IgD-negative memory B cell (primary cell): Measurements from ENCODE around the gene NR6A1. TPM values are rescaled to one million over a fixed set of nuclear protein-coding genes. Genes with fewer than 3 reads are reported as not detected.

ENCODE experiments used
- H3K27ac Mint-ChIP-seq, 3 donors: one replicate each; pipeline ENCODE4 v1.8.0; 2020 to 2022; ENCODE audit warnings: mild to moderate bottlenecking in 3 of 3, mixed read lengths in 3 of 3, moderate library complexity in 1 of 3
- H3K27me3 Mint-ChIP-seq: one replicate; pipeline ENCODE4 v1.8.0; 2021; ENCODE audit warnings: mixed read lengths
- H3K36me3 Mint-ChIP-seq: one replicate; pipeline ENCODE4 v1.8.0; 2020; ENCODE audit warnings: mild to moderate bottlenecking, mixed read lengths
- H3K4me1 Mint-ChIP-seq, 3 donors: one replicate each; pipeline ENCODE4 v1.8.0; 2020 to 2022; ENCODE audit warnings: mixed read lengths in 3 of 3, mild to moderate bottlenecking in 1 of 3
- H3K4me3 Mint-ChIP-seq, 4 donors: one replicate each; pipeline ENCODE4 v1.8.0; 2020 to 2022; ENCODE audit warnings: mild to moderate bottlenecking in 4 of 4, mixed read lengths in 4 of 4, moderate library complexity in 3 of 4
- H3K9me3 Mint-ChIP-seq, 3 donors: one replicate each; pipeline ENCODE4 v1.8.0; 2020 to 2021; ENCODE audit warnings: mixed read lengths in 3 of 3, mild to moderate bottlenecking in 1 of 3
- polyA plus RNA-seq: library from polyadenylated mRNA; unstranded; fragments of 300-500 nt; fragmentation: Illumina TruSeq; gene quantifications from one replicate; pipeline ENCODE4 v1.2.3, GENCODE V29; 2021

NR6A1 gene
- polyA plus RNA-seq = 0.03 TPM

DNA sequence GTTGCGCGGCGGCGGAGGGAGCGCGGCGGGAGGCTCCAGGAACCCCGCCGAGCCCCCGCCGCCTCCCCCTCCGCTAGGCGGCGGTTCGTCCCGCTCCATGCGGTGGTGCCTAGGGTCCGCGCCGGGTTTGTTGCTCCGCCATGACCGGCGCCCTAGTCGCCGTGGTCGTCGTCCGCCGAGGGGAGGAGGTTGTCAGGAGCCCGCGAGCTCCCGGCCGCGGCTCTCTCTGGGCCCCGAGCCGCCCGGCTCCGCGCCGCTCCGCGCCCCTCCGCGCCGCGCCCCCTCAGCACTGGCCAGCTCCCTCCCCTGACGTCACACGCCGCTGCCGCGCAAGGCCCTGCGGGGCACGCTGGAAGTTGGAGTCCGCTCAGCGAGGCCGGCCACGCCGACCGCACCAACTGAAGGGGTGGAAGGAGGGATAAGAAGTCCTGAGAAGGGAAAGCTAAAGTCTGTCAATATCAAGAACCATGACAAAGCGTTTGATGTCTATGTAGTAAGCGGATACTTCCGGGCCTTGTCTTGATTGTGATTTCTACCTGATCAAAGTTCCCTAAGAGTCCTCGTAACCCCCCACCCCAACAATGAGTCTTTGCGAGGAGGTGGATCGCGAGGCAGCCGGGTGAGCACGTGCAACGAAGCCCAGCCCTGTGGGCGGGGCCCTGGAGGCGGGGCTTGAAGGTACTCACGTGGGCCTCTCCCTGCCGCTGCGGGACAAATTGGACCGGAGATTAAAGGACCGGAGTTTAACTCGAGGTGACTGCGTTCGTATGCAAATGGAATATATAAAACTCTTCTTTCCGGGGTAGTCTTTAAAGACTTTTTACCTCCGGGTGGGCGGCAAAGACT lies at the start of gene NR6A1:
Gene NR6A1, minus strand, starts transcription at position 291 of the 846 bp plus-strand sequence.
- peaks cover 45% of the 10 kb centered on the region for H3K27me3 Mint-ChIP-seq
- no peaks in the 10 kb centered on the region for H3K9me3 Mint-ChIP-seq
- H3K4me3 Mint-ChIP-seq = peak within 1 kb of the TSS; percentile 87 to 98 (median 95)
- H3K4me1 Mint-ChIP-seq = peaks cover 26 to 31% (median 28%) of the 10 kb centered on the region in 3 donors
- H3K27ac Mint-ChIP-seq = peak within 1 kb of the TSS; percentile 87 to 96 (median 92)
- H3K36me3 Mint-ChIP-seq = no peaks in the 10 kb centered on the region

DNA sequence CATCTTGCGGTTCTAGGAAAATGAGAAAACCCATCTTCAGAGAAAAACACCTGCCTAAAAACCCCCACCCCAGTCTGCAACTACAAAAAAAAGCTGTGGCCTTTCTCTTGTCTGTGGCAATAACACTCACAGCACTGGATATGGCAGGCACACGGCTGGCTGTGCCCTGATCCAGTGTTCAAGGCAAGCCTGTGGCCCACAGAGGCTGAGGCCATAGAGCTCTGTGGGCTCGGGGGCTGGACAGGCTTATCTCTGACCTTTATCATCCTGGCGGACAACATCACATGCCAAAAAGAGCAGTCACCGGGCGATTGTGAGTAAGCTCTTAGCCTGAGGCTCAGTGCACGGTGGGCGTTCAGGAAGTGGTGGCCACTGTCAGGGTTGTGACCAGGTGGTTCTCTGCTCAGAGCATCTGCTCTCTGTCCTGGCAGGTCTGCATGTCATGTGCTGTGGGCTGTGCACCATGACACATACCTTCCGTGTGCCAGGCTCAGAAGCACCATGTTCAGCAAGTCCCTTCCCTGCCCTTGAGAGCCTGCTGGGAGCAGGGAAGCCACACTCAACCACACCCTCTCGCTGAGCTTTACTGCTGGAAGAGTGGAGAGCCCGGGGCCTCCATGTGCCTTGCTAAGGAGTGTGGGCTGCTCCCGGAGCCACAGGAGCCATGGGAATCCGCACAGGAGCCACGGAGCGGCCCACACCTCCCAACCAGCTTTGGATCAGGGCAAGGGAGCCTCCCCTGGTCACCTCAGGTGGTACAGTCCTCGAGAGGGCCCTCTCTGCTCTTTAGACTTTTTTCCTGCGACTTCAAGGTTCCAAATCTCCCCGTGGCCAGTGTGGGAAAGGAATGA lies 47.5 kb upstream of the NR6A1 start:
- peaks cover 0 to 5% (median 3%) of the 10 kb centered on the region in 3 donors for H3K4me1 Mint-ChIP-seq
- no peaks in the 10 kb centered on the region for H3K36me3 Mint-ChIP-seq
- peaks cover 4% of the 10 kb centered on the region for H3K27me3 Mint-ChIP-seq
- H3K4me3 Mint-ChIP-seq = peak overlapping the region in 1 of 4 donors; percentile 57
- no peak overlapping the region for H3K27ac Mint-ChIP-seq
- H3K9me3 Mint-ChIP-seq = no peaks in the 10 kb centered on the region

GRCh38 chr9:124815601-124816000 lies 44.5 kb upstream of the NR6A1 start:
- Mint-ChIP-seq H3K4me3 (no peak overlapping the region), H3K27ac (no peak overlapping the region), H3K27me3 (peaks cover 4% of the 10 kb centered on the region), H3K4me1 (peaks cover 0 to 6% (median 5%) of the 10 kb centered on the region in 3 donors), H3K36me3 (no peaks in the 10 kb centered on the region), H3K9me3 (no peaks in the 10 kb centered on the region)

- peaks cover 4% of the 10 kb centered on the region for H3K27me3 Mint-ChIP-seq
- peaks cover 2% of the 10 kb centered on the region for H3K36me3 Mint-ChIP-seq
- H3K27ac Mint-ChIP-seq = no peak overlapping the region
- H3K9me3 Mint-ChIP-seq = no peaks in the 10 kb centered on the region
- H3K4me1 Mint-ChIP-seq = peaks cover 0 to 6% (median 5%) of the 10 kb centered on the region in 3 donors
- H3K4me3 Mint-ChIP-seq = no peak overlapping the region
Observed at GRCh38 chr9:124814164-124814535, 43.0 kb upstream of the NR6A1 start.

- Mint-ChIP-seq H3K4me3 (no peak overlapping the region), H3K27ac (no peak overlapping the region), H3K36me3 (peaks cover 2% of the 10 kb centered on the region), H3K27me3 (peaks cover 4% of the 10 kb centered on the region), H3K4me1 (peaks cover 0 to 6% (median 5%) of the 10 kb centered on the region in 3 donors), H3K9me3 (no peaks in the 10 kb centered on the region)
Observed at GRCh38 chr9:124813501-124814163, 42.5 kb upstream of the NR6A1 start.

GRCh38 chr9:124813041-124813440 lies 41.9 kb upstream of the NR6A1 start:
- Mint-ChIP-seq H3K4me1 (peaks cover 0 to 6% (median under 1%) of the 10 kb centered on the region in 3 donors), H3K27ac (no peak overlapping the region), H3K4me3 (no peak overlapping the region), H3K27me3 (peaks cover 4% of the 10 kb centered on the region), H3K36me3 (peaks cover 2% of the 10 kb centered on the region), H3K9me3 (no peaks in the 10 kb centered on the region)

DNA sequence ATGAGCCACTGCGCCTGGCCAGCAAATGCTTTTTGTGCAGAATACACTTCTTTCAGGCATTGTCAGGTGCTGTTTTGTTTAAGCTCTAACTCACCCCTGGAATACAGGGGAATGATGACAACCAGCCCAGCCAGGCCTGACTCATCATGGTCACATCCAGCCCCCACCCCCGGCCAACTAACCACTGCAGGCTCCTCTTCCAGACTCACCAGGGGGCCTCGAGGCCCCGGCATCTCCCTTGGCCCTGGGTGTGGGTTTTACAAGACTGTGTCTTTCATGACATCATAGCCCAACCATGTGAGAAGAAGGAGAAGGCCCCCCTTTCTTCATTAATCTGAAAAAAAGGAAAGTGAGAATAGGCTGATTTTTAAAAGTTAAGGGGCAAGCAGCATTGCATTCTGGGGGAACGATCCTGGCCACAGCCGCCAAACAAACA lies 41.3 kb upstream of the NR6A1 start:
- H3K4me1 Mint-ChIP-seq = peaks cover 0 to 6% (median 0%) of the 10 kb centered on the region in 3 donors
- peaks cover 2% of the 10 kb centered on the region for H3K36me3 Mint-ChIP-seq
- H3K9me3 Mint-ChIP-seq = no peaks in the 10 kb centered on the region
- H3K27me3 Mint-ChIP-seq = peaks cover 4% of the 10 kb centered on the region
- H3K27ac Mint-ChIP-seq = no peak overlapping the region
- no peak overlapping the region for H3K4me3 Mint-ChIP-seq

DNA sequence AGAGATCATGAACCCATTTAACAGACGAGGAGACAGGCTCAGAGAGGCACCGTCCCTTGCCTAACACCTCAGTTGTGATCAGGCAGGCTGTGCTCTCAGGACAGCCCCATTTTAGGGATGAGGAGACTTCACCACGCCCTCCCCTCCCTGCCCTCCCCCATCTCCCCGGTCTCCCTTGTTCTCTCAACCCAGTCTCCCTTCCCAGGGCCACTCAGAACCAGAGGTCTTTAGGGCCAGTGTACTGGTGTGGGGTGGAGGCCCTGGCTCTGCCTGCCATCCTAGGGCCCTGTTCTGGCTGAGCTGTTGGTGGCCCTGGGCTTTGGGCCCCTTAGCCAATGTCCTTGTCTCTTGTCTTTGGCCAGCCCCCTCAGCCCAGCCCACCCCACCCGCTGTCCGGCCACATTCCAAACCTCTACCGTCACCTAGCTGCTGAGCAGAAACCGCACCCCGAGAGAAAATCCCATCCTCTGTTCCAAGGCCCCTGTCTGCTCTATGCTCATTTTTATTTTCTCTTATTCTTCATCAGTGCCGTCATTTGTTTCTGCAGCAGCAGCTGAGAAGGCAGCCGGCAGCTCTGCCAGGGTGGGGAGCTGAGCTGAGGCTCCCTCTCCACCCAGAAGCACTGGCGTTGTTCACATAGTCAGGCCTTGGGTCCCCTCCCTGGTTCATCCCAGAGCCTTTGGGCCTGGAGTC lies 39.7 kb upstream of the NR6A1 start:
- Mint-ChIP-seq H3K36me3 (peaks cover 2% of the 10 kb centered on the region), H3K27ac (no peak overlapping the region), H3K9me3 (no peaks in the 10 kb centered on the region), H3K4me3 (no peak overlapping the region), H3K27me3 (no peaks in the 10 kb centered on the region), H3K4me1 (peaks cover 0 to 3% (median 0%) of the 10 kb centered on the region in 3 donors)

- Mint-ChIP-seq H3K36me3 (peaks cover 2% of the 10 kb centered on the region), H3K27me3 (no peaks in the 10 kb centered on the region), H3K9me3 (no peaks in the 10 kb centered on the region), H3K27ac (no peak overlapping the region), H3K4me1 (peaks cover 0 to 3% (median 0%) of the 10 kb centered on the region in 3 donors), H3K4me3 (no peak overlapping the region)
Observed at GRCh38 chr9:124809741-124810500, 38.8 kb upstream of the NR6A1 start.

DNA sequence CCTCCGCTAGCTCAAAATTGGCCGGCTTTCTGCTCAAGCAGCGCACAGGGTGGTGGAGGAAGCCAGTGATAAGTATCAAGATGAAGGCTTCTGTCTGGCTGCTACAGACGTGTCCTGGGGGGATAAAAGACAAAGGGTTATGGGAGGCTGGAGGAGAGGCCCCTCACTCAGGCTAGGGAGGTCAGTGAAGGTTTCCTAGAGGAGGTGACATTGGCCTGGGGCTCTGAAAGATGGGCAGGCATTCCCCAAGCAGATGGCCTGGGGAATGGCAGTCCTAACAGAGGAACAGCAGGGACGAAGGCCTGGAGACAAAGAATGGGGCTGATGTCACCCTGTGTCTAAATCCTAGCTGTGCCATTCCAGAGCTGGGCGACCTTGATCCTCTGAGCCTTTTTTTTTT lies 38.1 kb upstream of the NR6A1 start:
- Mint-ChIP-seq H3K9me3 (no peaks in the 10 kb centered on the region), H3K4me3 (no peak overlapping the region), H3K36me3 (peaks cover 2% of the 10 kb centered on the region), H3K4me1 (peaks cover 0 to 3% (median 0%) of the 10 kb centered on the region in 3 donors), H3K27ac (no peak overlapping the region), H3K27me3 (no peaks in the 10 kb centered on the region)

DNA sequence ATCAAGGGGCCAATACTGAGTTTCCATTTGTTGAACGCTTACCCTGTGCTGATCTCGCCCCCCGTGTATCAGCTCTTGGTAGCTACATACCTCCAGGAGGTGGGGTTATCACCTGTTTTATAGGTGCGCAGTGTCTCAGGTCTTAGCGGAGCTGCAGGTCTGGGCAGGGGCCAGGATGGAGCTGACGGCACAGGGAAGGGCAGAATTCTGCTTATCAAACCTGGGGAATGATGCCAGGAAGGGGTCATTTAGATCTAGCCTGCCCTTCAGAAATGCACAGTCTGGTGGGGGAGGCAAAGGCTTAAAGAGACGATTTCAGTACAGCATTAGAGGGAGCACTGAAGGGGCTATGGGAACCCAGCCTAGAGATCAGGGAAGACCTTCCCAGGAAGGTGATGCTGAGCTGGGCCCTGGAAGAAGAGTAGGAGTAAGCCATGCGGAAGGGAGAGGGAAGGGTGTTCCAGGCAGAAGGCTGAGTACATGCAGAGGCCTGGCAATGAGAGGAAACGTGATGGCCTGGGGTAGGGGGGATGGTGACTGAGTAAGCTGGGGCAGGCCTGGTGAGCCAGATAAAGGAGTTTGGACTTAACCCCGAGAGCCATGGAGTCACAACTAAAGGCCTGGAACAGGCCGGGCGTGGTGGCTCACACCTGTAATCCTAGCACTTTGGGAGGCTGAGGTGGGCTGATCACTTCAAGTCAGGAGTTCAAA lies 37.3 kb upstream of the NR6A1 start:
- H3K27ac Mint-ChIP-seq = no peak overlapping the region
- H3K36me3 Mint-ChIP-seq = peaks cover 2% of the 10 kb centered on the region
- no peak overlapping the region for H3K4me3 Mint-ChIP-seq
- no peaks in the 10 kb centered on the region for H3K27me3 Mint-ChIP-seq
- H3K4me1 Mint-ChIP-seq = peaks cover 0 to 3% (median 0%) of the 10 kb centered on the region in 3 donors
- no peaks in the 10 kb centered on the region for H3K9me3 Mint-ChIP-seq

- peaks cover 8 to 15% (median 9%) of the 10 kb centered on the region in 3 donors for H3K4me1 Mint-ChIP-seq
- no peak overlapping the region for H3K4me3 Mint-ChIP-seq
- H3K36me3 Mint-ChIP-seq = peaks cover 4% of the 10 kb centered on the region
- no peaks in the 10 kb centered on the region for H3K27me3 Mint-ChIP-seq
- no peaks in the 10 kb centered on the region for H3K9me3 Mint-ChIP-seq
- no peak overlapping the region for H3K27ac Mint-ChIP-seq
Observed at GRCh38 chr9:124805186-124805585, 34.1 kb upstream of the NR6A1 start.

- Mint-ChIP-seq H3K9me3 (no peaks in the 10 kb centered on the region), H3K27me3 (no peaks in the 10 kb centered on the region), H3K4me1 (peaks cover 8 to 20% (median 14%) of the 10 kb centered on the region in 3 donors), H3K4me3 (no peak overlapping the region), H3K27ac (no peak overlapping the region), H3K36me3 (peaks cover 2% of the 10 kb centered on the region)
Observed at GRCh38 chr9:124803911-124804310, 32.8 kb upstream of the NR6A1 start.
